ENCODE data around the gene ABCB4.
A peak's percentile ranks its signal among the peaks of the same experiment; 100 is the strongest.

The ABCB4 gene

GRCh38 chr7:87475359-87476178 lies at the start of gene ABCB4:
TSS of gene ABCB4 (minus strand) at chr7:87475680. CDS start at chr7:87475465, 215 bp downstream.
- no peak for DNase-seq

DNA sequence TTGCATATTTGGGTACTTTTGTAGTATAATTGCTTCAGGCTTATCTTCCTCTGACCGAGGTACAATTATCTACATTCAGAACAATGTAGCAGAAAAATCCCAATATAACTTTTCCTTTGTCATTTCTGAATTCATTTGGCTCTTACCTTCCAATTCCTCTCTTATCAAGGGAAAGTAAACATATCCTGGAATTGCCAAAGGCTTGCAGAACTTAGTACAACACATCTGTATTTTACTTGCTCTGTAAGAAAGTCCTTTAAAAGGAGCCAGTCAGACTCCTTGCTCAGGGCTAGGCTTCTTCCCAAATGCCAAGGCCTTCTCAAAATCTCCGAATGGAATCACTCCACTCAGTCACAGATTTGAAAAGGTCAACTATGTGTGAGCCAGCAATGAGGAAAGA lies 43.3 kb upstream of the ABCB4 start:
- no peak for DNase-seq

DNA sequence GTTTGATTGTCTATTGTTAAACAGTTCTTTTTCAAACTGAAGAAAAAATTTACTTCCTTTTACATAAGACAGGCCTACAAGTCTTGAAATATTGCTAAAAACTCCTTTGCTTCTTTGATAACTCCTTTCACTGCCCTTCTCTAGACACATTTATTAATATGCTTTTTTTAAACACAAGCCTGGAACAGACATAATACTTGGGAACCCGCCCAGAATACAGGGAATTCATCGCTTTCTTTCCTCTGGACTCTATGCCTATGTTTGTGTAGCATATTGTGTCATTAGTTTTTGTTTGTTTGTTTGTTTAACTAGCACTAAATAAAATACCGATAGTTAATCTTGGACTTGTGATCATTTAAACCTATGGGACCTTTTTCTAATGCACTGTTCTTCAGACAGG lies 42.4 kb upstream of the ABCB4 start:
- DNase-seq, result no peak

- DNase-seq, result peak in 1 of 2 donors; percentile 4
These were observed 41.8 kb upstream of the ABCB4 start for GRCh38 chr7:87517136-87517815.

- DNase-seq, result no peak
These were observed 38.4 kb upstream of the ABCB4 start for GRCh38 chr7:87513735-87514335.

DNA sequence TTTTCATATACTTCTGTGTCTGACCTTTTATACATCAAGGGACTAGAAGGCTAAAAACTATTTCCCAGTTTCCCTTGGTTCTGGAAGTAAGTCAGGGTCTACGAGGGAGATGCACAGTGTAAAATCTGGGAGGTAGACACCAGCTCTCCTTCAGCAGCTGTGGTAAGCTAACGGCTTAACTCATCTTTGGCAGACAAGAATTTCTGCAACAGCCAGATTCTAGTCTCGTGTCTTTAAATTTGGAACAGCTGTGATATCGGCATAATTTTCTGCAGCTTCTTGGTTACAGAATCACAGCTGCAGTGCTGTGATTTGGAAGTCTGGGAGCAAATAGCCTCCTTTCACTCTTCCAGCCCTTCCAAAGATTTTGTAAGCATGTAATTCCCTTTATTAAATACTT lies 37.4 kb upstream of the ABCB4 start:
- no peak for DNase-seq

GRCh38 chr7:87511510-87511909 lies 36.0 kb upstream of the ABCB4 start:
- no peak for DNase-seq

GRCh38 chr7:87510411-87510875 lies 35.0 kb upstream of the ABCB4 start:
- no peak for DNase-seq

- no peak for DNase-seq
These were observed 32.0 kb upstream of the ABCB4 start for GRCh38 chr7:87507446-87507845.

- DNase-seq, result peak; percentile 4 to 16
These were observed 31.0 kb upstream of the ABCB4 start for GRCh38 chr7:87506246-87507180.

- no peak for DNase-seq
These were observed 30.2 kb upstream of the ABCB4 start for GRCh38 chr7:87505557-87506245.

DNA sequence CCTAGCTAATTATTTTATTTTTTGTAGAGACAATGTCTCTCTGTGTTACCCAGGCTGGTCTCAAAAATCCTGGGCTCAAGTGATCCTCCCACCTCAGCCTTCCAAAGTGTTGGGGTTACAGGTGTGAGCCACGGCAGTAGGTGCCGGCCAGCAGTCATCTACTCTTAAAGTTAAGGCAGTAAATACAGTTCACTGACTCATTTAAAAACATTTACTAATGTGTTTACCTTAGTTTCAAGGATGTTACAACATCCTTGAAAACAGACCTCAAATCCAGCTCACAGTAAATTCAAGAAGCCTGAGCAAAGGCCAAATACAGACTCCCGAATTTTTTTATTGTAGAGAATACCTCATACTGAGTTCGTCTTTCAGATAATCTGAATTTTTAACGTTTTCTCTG lies 29.6 kb upstream of the ABCB4 start:
- no peak for DNase-seq

DNA sequence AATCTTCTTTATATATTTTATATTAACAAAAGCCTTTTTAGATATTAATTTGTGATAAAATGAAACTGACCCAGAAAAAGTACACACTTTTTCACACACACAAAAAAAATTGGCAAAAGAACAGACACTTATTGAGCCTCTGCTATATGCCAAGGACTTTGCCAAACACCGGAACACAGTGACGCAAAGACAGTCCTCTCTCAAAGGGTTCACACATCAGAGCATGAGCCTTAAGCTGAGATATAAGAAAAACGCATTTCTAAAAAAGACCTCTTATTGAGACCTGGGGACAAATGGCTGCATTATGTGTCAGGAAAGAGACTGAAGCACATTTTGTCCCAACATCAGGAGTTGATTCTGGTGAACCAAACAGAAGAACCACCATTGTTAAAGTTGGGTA lies 24.0 kb upstream of the ABCB4 start:
- no peak for DNase-seq

- DNase-seq, result no peak
These were observed 23.4 kb upstream of the ABCB4 start for GRCh38 chr7:87498893-87499292.

- DNase-seq, result no peak
These were observed 22.0 kb upstream of the ABCB4 start for GRCh38 chr7:87497482-87497881.

- no peak for DNase-seq
These were observed 19.9 kb upstream of the ABCB4 start for GRCh38 chr7:87495366-87495765.

GRCh38 chr7:87494454-87494853 lies 19.0 kb upstream of the ABCB4 start:
- no peak for DNase-seq

GRCh38 chr7:87483131-87483530 lies 7.7 kb upstream of the ABCB4 start:
- no peak for DNase-seq

- DNase-seq, result no peak
These were observed 6.6 kb upstream of the ABCB4 start for GRCh38 chr7:87482115-87482514.

GRCh38 chr7:87480386-87480785 lies 4.9 kb upstream of the ABCB4 start:
- no peak for DNase-seq

GRCh38 chr7:87479951-87480350 lies 4.5 kb upstream of the ABCB4 start:
- no peak for DNase-seq

- DNase-seq, result no peak
These were observed 688 bp upstream of the ABCB4 start for GRCh38 chr7:87476179-87476557.
